MM.1S (cell line): ENCODE results near the gene H19.

ENCODE experiments used
- DNase-seq: peaks from one replicate; pipeline ENCODE4 v3.0.0-alpha.2; 2015
- H2AFZ ChIP-seq: fragments of 300-600 bp; sonication (generic); 2 replicates; pipeline ENCODE4 v1.6.0; 2016; ENCODE audit warnings: antibody characterized with exemption, low read length
- H3F3A ChIP-seq: fragments of 300-600 bp; sonication (generic); 2 replicates; pipeline ENCODE4 v1.6.1; 2016; ENCODE audit warnings: mild to moderate bottlenecking, antibody characterized with exemption, low read length, moderate library complexity, mixed read lengths; ENCODE audit not compliant: insufficient read depth
- H3K27ac ChIP-seq: fragments of 300-600 bp; sonication (generic); 2 replicates; pipeline ENCODE4 v1.5.1; 2016; ENCODE audit warnings: mild to moderate bottlenecking, low read length
- H3K27me3 ChIP-seq: fragments of 300-600 bp; sonication (generic); replicated peaks from 2 replicates; pipeline ENCODE4 v1.6.0; 2016; ENCODE audit warnings: low read length; ENCODE audit not compliant: insufficient read depth
- H3K36me3 ChIP-seq: fragments of 300-600 bp; sonication (generic); replicated peaks from 2 replicates; pipeline ENCODE4 v1.6.1; 2016; ENCODE audit warnings: mild to moderate bottlenecking, low read length, mixed read lengths; ENCODE audit not compliant: insufficient read depth
- H3K4me1 ChIP-seq: fragments of 300-600 bp; sonication (generic); 2 replicates; pipeline ENCODE4 v1.6.1; 2016; ENCODE audit warnings: low read length, mixed read lengths
- H3K4me2 ChIP-seq: fragments of 300-600 bp; sonication (generic); 2 replicates; pipeline ENCODE4 v1.6.0; 2016; ENCODE audit warnings: low read depth, low read length
- H3K4me3 ChIP-seq: fragments of 300-600 bp; sonication (generic); 2 replicates; pipeline ENCODE4 v1.5.1; 2016; ENCODE audit warnings: low read length, mixed read lengths
- H3K79me2 ChIP-seq: fragments of 300-600 bp; sonication (generic); 2 replicates; pipeline ENCODE4 v1.6.1; 2016; ENCODE audit warnings: mixed run types, low read length, mixed read lengths
- H3K9ac ChIP-seq: fragments of 300-600 bp; sonication (generic); 2 replicates; pipeline ENCODE4 v1.6.1; 2016; ENCODE audit warnings: low read length, mixed read lengths
- H3K9me2 ChIP-seq: fragments of 300-600 bp; sonication (generic); replicated peaks from 2 replicates; pipeline ENCODE4 v1.6.1; 2016; ENCODE audit warnings: mild to moderate bottlenecking, low read length, mixed read lengths; ENCODE audit not compliant: insufficient read depth
- H3K9me3 ChIP-seq: fragments of 300-600 bp; sonication (generic); replicated peaks from 2 replicates; pipeline ENCODE4 v1.6.1; 2016; ENCODE audit warnings: mild to moderate bottlenecking, low read length, mixed read lengths; ENCODE audit not compliant: insufficient read depth
- H4K20me1 ChIP-seq: fragments of 300-600 bp; sonication (generic); 2 replicates; pipeline ENCODE4 v1.6.1; 2016; ENCODE audit warnings: mild to moderate bottlenecking, low read length, moderate library complexity, mixed read lengths; ENCODE audit not compliant: insufficient read depth
- CTCF ChIP-seq: fragments of 300-600 bp; sonication (generic); IDR thresholded peaks from 2 replicates; pipeline ENCODE4 v1.5.1; 2016; ENCODE audit warnings: antibody characterized with exemption, low read length, mixed read lengths
- EZH2 ChIP-seq: fragments of 300-600 bp; sonication (generic); optimal IDR thresholded peaks from 2 replicates; pipeline ENCODE3; 2017; ENCODE audit warnings: low read depth, mild to moderate bottlenecking, antibody characterized with exemption, low read length, mixed read lengths
- EZH2phosphoT487 ChIP-seq: fragments of 300-600 bp; sonication (generic); IDR thresholded peaks from 2 replicates; pipeline ENCODE4 v1.6.1; 2018; ENCODE audit warnings: antibody characterized with exemption, low read length

Gene H19

GRCh38 chr11:1949922-1950321 is 47.7 kb downstream of the H19 start:
- DNase-seq: no peak
- no peak overlapping the region for H3K27ac ChIP-seq
- no peak overlapping the region for H3K4me2 ChIP-seq
- no peaks in the 10 kb centered on the region for H3K4me1 ChIP-seq
- H4K20me1 ChIP-seq: no peaks in the 10 kb centered on the region
- TF ChIP-seq EZH2phosphoT487: no peak
- no peak for TF ChIP-seq CTCF
- TF ChIP-seq EZH2: no peak
- no peaks in the 10 kb centered on the region for H3K9me2 ChIP-seq
- H3F3A ChIP-seq: no peaks in the 10 kb centered on the region
- H3K79me2 ChIP-seq: no peaks in the 10 kb centered on the region
- H2AFZ ChIP-seq: no peak overlapping the region
- H3K36me3 ChIP-seq: no peaks in the 10 kb centered on the region
- H3K4me3 ChIP-seq: no peak overlapping the region
- H3K9ac ChIP-seq: no peak overlapping the region
- H3K9me3 ChIP-seq: no peaks in the 10 kb centered on the region
- no peaks in the 10 kb centered on the region for H3K27me3 ChIP-seq

- no peaks in the 10 kb centered on the region for H4K20me1 ChIP-seq
- TF ChIP-seq EZH2 (no peak), CTCF (no peak), EZH2phosphoT487 (no peak)
- no peak for DNase-seq
- no peak overlapping the region for H3K4me2 ChIP-seq
- H3K4me1 ChIP-seq: no peaks in the 10 kb centered on the region
- H2AFZ ChIP-seq: no peak overlapping the region
- H3K36me3 ChIP-seq: no peaks in the 10 kb centered on the region
- no peaks in the 10 kb centered on the region for H3F3A ChIP-seq
- H3K9ac ChIP-seq: no peak overlapping the region
- H3K4me3 ChIP-seq: no peak overlapping the region
- H3K9me3 ChIP-seq: no peaks in the 10 kb centered on the region
- no peaks in the 10 kb centered on the region for H3K9me2 ChIP-seq
- H3K27ac ChIP-seq: no peak overlapping the region
- H3K79me2 ChIP-seq: no peaks in the 10 kb centered on the region
- peaks cover 1% of the 10 kb centered on the region for H3K27me3 ChIP-seq
Measured at GRCh38 chr11:1949302-1949701, 48.3 kb downstream of the H19 start.

- H3K4me1 ChIP-seq: no peaks in the 10 kb centered on the region
Measured at GRCh38 chr11:1948389-1948788, 49.3 kb downstream of the H19 start.

More at GRCh38 chr11:1948389-1948788, 49.3 kb downstream of the H19 start:
- Histone ChIP-seq H3K9me3 (no peaks in the 10 kb centered on the region), H3K4me3 (no peak overlapping the region), H3K36me3 (no peaks in the 10 kb centered on the region), H3K4me2 (no peak overlapping the region), H3K9ac (no peak overlapping the region), H3F3A (no peaks in the 10 kb centered on the region), H3K9me2 (no peaks in the 10 kb centered on the region), H4K20me1 (no peaks in the 10 kb centered on the region), H3K27ac (no peak overlapping the region), H3K79me2 (no peaks in the 10 kb centered on the region), H3K27me3 (peaks cover 10% of the 10 kb centered on the region), H2AFZ (no peak overlapping the region)
- DNase-seq: no peak
- TF ChIP-seq CTCF: no peak
- TF ChIP-seq EZH2: no peak
- no peak for TF ChIP-seq EZH2phosphoT487
